ENCODE measurements around the gene SLC2A13. TPM values are rescaled to one million over a fixed set of nuclear protein-coding genes. Genes with fewer than 3 reads are reported as not detected.

Gene SLC2A13
- total RNA-seq, 1 experiment from 2014 or later = 7.0 TPM

DNA sequence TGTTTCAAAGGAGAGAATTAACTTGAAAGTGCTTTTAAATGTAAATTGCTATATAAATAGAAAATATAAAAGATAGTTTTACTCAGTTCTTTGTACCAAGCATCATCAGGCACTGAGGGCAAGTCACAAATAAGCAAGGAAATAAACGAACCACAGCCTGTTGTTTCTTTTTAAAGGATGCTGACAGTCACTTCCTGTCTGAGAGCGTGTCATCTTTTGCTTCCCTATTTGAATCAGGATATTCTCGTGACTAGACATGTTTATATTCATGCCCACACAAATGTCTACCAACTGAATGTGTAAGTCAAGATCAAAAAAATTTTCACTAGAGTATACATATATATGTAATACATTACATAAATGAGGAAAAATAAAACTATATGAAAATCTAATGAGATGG lies 31.4 kb upstream of the SLC2A13 start:
- Histone ChIP-seq H3K56ac (ENCODE audit: insufficient read length, low read depth, low read length) (no peak overlapping the region), H3K9ac (ENCODE audit: extremely low read depth, insufficient read length, low read length) (no peak overlapping the region), H2BK5ac (ENCODE audit: insufficient read length, low read length) (no peak overlapping the region), H3K18ac (ENCODE audit: insufficient read length, low read depth, low read length) (no peak overlapping the region), H2BK12ac (ENCODE audit: insufficient read length, low read depth, low read length) (no peak overlapping the region), H3K4ac (ENCODE audit: low read depth, low read length) (no peak overlapping the region), H4K91ac (ENCODE audit: insufficient read length, low read depth, low read length) (no peak overlapping the region), H2AK5ac (ENCODE audit: insufficient read length, low read length) (no peak overlapping the region), H3K23me2 (ENCODE audit: insufficient read length, low read depth, low read length, poor library complexity, severe bottlenecking) (no peaks in the 10 kb centered on the region), H2BK15ac (ENCODE audit: low read depth, low read length) (no peak overlapping the region), H3K14ac (ENCODE audit: insufficient read depth, low read length) (no peak overlapping the region), H4K5ac (ENCODE audit: insufficient read length, low read depth, low read length) (no peak overlapping the region), H4K8ac (replicated peaks; ENCODE audit: insufficient read length, low read depth, low read length) (no peak overlapping the region), H2AFZ (ENCODE audit: low read length) (no peak overlapping the region), H4K20me1 (ENCODE audit: control insufficient read depth, insufficient read depth, insufficient read length) (no peaks in the 10 kb centered on the region), H3K4me1 (ENCODE audit: insufficient read depth, low read length) (no peaks in the 10 kb centered on the region), H2BK20ac (ENCODE audit: low read depth, low read length, poor library complexity, severe bottlenecking) (no peak overlapping the region), H2BK120ac (ENCODE audit: low read depth, low read length, poor library complexity, severe bottlenecking) (no peak overlapping the region), H3K27me3 (ENCODE audit: insufficient read depth, low read length) (no peaks in the 10 kb centered on the region), H3K23ac (ENCODE audit: insufficient read length, low read depth, low read length) (no peak overlapping the region), H3K79me2 (ENCODE audit: insufficient read depth, low read length) (no peaks in the 10 kb centered on the region), H3K4me2 (ENCODE audit: insufficient read depth, insufficient read length, low read length) (no peak overlapping the region), H3K9me3 (ENCODE audit: control insufficient read depth, low read depth, low read length) (no peaks in the 10 kb centered on the region), H3K79me1 (ENCODE audit: insufficient read depth, low read depth, low read length, poor library complexity, severe bottlenecking) (no peaks in the 10 kb centered on the region), H3T11ph (ENCODE audit: low read length) (no peak overlapping the region), H3K27ac (ENCODE audit: insufficient read length, low read depth, low read length) (no peak overlapping the region)
- Mint-ChIP-seq H3K27ac (no peak overlapping the region), H3K36me3 (ENCODE audit: insufficient read depth in 1 of 3, low read depth in 3 of 3) (no peaks in the 10 kb centered on the region; a peak in 1 of 7 replicates), H3K9me3 (no peaks in the 10 kb centered on the region; a peak in 1 of 5 replicates), H3K27me3 (ENCODE audit: low read depth) (no peaks in the 10 kb centered on the region), H3K4me1 (no peaks in the 10 kb centered on the region), H3K4me3 (no peak overlapping the region)
- no peak for DNase-seq
- WGBS (ENCODE audit: extremely low coverage, insufficient read length, low lambda C conversion rate) = no CpG with 5 or more reads among the region's 3 CpGs
- TF ChIP-seq, protein P1, sequence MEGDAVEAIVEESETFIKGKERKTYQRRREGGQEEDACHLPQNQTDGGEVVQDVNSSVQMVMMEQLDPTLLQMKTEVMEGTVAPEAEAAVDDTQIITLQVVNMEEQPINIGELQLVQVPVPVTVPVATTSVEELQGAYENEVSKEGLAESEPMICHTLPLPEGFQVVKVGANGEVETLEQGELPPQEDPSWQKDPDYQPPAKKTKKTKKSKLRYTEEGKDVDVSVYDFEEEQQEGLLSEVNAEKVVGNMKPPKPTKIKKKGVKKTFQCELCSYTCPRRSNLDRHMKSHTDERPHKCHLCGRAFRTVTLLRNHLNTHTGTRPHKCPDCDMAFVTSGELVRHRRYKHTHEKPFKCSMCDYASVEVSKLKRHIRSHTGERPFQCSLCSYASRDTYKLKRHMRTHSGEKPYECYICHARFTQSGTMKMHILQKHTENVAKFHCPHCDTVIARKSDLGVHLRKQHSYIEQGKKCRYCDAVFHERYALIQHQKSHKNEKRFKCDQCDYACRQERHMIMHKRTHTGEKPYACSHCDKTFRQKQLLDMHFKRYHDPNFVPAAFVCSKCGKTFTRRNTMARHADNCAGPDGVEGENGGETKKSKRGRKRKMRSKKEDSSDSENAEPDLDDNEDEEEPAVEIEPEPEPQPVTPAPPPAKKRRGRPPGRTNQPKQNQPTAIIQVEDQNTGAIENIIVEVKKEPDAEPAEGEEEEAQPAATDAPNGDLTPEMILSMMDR (conservative IDR thresholded peaks at IDR 0.05) = no peak
